Measurements from ENCODE around the gene RGS8. TPM values are rescaled to one million over a fixed set of nuclear protein-coding genes. Genes with fewer than 3 reads are reported as not detected.

Gene RGS8
- total RNA-seq, 4 donors from 2014 or later = not detected

DNA sequence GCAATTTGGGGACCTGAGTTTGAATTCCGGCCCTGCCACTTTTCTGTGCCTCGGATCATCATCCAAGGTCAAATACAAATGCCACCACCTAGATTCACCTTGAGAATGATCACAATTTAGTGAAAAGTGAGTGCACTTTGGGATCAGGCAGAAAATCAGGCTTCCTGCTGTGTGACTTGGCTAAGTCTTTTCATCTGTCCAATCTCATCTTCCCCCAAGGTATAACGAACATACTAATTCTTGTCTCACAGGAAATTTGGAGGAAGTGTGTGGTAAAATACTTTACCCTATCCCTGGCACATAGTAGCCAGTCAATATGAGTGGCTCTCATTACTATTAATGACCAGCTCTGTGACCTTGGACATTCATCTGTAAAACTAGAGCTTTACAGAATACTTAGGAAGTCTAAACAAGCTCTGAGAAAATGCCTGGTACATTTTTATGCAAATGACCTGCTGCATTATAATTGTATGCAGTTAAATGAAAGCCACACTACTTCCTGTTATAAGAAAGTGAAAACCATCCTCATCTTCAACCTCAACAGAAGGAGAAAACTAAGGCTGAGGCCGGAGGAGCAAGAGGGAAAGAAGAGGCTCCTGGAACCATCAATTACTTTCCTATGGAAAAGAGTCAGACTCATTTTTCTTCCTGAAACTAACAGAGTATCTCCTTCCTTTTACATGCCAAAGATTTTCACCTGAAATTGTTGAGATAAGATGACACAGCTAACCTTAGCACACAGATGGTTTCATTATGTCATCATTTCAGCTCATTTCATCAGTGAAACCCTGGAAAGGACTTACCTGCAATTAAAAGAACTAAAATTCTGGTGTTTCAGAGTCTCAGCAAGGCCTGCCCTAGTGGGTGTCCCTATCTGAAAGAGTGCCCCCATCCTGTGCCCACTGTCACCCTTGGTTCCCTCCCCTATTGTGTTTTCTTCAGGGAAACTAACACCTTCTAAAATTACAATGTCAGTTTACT lies 32.6 kb upstream of the RGS8 start:
- no peak for DNase-seq (ENCODE audit: low spot score in 2 of 2)
- TF ChIP-seq POLR2A (IDR thresholded peaks at IDR 0.05) (no peak), EP300 (IDR thresholded peaks at IDR 0.05) (no peak)
- Histone ChIP-seq H3K4me3 (no peak overlapping the region), H3K27me3 (no peaks in the 10 kb centered on the region), H3K9me3 (no peaks in the 10 kb centered on the region), H3K36me3 (no peaks in the 10 kb centered on the region), H3K4me1 (no peaks in the 10 kb centered on the region), H3K27ac (no peak overlapping the region)
- 60% methylated on average over 4 of the region's 4 CpGs for WGBS

DNA sequence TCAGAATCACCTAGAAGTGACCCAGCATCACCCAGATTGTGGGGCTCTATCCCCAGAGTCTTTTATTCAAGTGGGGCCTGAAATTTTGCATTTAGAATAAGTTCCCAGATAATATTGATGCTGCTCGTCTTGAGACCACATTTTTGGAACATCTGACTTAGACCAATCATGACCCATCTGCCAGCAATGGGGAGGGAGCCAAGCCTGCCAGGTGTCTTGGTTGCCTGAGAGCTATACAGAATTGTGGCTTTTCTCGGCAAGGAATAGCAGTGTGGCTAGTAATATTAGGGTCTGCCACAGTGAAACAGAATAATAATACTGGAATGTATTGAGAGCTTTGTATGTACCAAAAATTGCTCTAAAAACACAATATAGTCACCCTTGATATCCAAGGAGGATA lies 31.1 kb upstream of the RGS8 start:
- Histone ChIP-seq H3K4me1 (no peaks in the 10 kb centered on the region), H3K27ac (no peak overlapping the region), H3K36me3 (no peaks in the 10 kb centered on the region), H3K4me3 (no peak overlapping the region), H3K27me3 (no peaks in the 10 kb centered on the region), H3K9me3 (no peaks in the 10 kb centered on the region)
- 53% methylated on average over 2 of the region's 2 CpGs for WGBS
- no peak for DNase-seq (ENCODE audit: low spot score in 2 of 2)
- TF ChIP-seq POLR2AphosphoS5 (IDR thresholded peaks at IDR 0.05) = no peak
- TF ChIP-seq, protein P1, sequence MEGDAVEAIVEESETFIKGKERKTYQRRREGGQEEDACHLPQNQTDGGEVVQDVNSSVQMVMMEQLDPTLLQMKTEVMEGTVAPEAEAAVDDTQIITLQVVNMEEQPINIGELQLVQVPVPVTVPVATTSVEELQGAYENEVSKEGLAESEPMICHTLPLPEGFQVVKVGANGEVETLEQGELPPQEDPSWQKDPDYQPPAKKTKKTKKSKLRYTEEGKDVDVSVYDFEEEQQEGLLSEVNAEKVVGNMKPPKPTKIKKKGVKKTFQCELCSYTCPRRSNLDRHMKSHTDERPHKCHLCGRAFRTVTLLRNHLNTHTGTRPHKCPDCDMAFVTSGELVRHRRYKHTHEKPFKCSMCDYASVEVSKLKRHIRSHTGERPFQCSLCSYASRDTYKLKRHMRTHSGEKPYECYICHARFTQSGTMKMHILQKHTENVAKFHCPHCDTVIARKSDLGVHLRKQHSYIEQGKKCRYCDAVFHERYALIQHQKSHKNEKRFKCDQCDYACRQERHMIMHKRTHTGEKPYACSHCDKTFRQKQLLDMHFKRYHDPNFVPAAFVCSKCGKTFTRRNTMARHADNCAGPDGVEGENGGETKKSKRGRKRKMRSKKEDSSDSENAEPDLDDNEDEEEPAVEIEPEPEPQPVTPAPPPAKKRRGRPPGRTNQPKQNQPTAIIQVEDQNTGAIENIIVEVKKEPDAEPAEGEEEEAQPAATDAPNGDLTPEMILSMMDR (IDR thresholded peaks at IDR 0.05) = no peak
- no peak for TF ChIP-seq EP300 (IDR thresholded peaks at IDR 0.05)
- TF ChIP-seq POLR2A (IDR thresholded peaks at IDR 0.05) = no peak

DNA sequence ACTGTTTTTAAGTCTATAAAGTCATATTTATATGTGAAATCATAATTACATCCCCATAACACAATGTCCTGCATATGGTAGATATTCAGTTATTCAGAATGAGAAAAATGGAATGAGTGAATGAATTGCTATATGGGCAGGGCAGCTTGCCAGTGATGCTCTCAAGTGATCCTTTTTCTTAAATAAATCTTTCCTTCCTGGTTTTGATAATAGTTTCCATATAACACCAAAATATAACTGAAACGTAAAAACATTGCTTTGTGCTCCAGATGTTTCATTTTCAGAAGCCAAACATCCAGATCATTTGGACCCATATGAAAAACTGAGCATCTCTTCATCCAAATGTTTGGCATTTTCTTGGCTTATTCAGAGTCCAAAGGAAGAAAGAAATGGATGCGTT lies 30.2 kb upstream of the RGS8 start:
- WGBS = 75% methylated on average over 2 of the region's 2 CpGs
- no peaks in the 10 kb centered on the region for H3K36me3 ChIP-seq
- no peak overlapping the region for H3K27ac ChIP-seq
- TF ChIP-seq POLR2A (IDR thresholded peaks at IDR 0.05) (no peak), POLR2AphosphoS5 (IDR thresholded peaks at IDR 0.05) (no peak), EP300 (IDR thresholded peaks at IDR 0.05) (no peak)
- TF ChIP-seq, protein P1 (IDR thresholded peaks at IDR 0.05) = no peak
- no peaks in the 10 kb centered on the region for H3K4me1 ChIP-seq
- H3K9me3 ChIP-seq = no peaks in the 10 kb centered on the region
- no peak overlapping the region for H3K4me3 ChIP-seq
- H3K27me3 ChIP-seq = no peaks in the 10 kb centered on the region
- DNase-seq (ENCODE audit: low spot score in 2 of 2) = no peak

DNA sequence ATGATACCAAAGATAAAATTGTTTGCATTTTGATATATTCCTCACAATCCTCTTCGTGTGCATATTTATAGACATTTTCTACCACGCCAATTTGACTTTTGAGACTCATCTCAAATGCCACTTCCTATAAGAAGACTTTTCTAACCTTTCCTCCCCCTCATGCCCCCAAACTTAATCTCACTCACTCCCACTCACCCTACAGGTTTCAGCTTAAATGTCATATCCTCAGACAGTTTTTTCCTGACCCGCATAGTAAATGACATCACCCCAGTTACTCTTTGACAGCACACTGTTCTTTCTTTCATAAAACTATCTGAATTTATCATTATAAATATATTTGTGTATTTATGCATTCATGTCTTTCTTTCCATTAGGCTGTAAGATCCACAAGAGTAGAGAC lies 29.6 kb upstream of the RGS8 start:
- H3K9me3 ChIP-seq = no peaks in the 10 kb centered on the region
- TF ChIP-seq, protein P1 (IDR thresholded peaks at IDR 0.05) = no peak
- no peak for TF ChIP-seq EP300 (IDR thresholded peaks at IDR 0.05)
- no peak for TF ChIP-seq POLR2A (IDR thresholded peaks at IDR 0.05)
- no peak for TF ChIP-seq POLR2AphosphoS5 (IDR thresholded peaks at IDR 0.05)
- H3K4me3 ChIP-seq = no peak overlapping the region
- no peak for DNase-seq (ENCODE audit: low spot score in 2 of 2)
- H3K27ac ChIP-seq = no peak overlapping the region
- WGBS = 87% methylated on average over 3 of the region's 3 CpGs
- H3K4me1 ChIP-seq = no peaks in the 10 kb centered on the region
- H3K36me3 ChIP-seq = no peaks in the 10 kb centered on the region
- H3K27me3 ChIP-seq = no peaks in the 10 kb centered on the region

DNA sequence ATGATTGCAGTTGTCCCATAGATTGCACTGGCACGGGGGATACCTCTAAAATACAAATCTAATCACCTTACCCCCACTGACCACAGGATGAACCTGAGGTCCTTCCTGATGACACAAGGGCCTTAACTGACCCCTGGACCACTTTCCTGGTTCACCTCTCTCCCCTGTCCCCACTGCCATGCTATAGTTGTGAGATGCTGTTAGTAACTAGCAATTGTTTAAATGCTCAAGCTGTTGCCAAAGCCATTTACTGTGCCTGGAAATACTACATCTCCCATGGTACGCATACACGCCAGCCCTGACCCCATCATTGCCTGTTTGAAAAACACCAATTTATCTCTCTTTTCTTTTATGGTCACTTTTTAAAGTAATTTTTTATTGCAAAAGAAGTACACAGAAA lies 29.1 kb upstream of the RGS8 start:
- no peak overlapping the region for H3K4me3 ChIP-seq
- H3K9me3 ChIP-seq = no peaks in the 10 kb centered on the region
- no peak for TF ChIP-seq POLR2AphosphoS5 (IDR thresholded peaks at IDR 0.05)
- no peak for TF ChIP-seq EP300 (IDR thresholded peaks at IDR 0.05)
- TF ChIP-seq, protein P1 (IDR thresholded peaks at IDR 0.05) = no peak
- TF ChIP-seq POLR2A (IDR thresholded peaks at IDR 0.05) = no peak
- WGBS = 95% methylated on average over 3 of the region's 3 CpGs
- H3K36me3 ChIP-seq = no peaks in the 10 kb centered on the region
- H3K27me3 ChIP-seq = no peaks in the 10 kb centered on the region
- H3K27ac ChIP-seq = no peak overlapping the region
- H3K4me1 ChIP-seq = no peaks in the 10 kb centered on the region
- DNase-seq (ENCODE audit: low spot score in 2 of 2) = no peak
